Activated T-cell treated with anti-CD3 and anti-CD28 coated beads for 48 hours (primary cell): ENCODE results near the gene MED9.

Experiments used
- DNase-seq: peaks from one replicate; pipeline ENCODE4 v3.0.0-alpha.2; 2020; ENCODE audit warnings: low read depth

The MED9 gene

DNA sequence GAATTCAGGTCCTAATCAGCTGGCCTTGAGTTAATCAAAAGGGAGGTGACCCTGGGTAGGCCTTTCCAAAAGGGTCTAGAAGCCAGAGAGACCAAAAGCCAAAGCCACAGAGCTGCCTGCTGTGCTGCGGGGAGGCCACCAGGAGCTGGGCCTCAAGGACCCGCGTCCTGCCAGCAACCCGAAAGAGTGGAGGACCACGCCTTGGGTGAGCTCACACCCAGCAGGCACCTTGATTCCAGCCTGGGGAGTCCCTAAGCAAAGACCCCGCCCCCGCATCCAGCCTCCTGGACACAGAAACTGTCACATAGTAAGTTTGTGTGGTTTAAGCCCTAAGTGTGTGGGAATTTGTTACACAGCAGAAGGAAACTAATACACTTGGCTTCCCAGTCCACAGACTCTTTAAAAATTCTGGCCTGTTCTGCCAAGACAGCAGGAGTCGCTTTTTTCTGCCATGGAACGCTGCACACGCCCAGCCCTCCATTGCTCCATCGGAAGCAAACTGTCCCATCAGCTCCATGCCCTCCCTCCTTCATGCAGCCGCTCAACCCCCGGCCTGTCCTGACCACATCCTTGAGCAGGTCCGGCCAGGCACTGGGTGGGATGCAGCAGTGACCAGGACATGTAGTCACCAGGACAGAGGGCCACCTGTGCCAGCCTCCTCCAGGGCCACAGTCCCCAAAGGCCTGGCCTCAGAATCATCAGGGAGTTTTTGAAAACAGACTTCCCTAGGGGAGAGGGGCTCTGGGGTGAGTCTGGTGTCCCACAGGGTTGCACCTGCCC lies 40.3 kb downstream of the MED9 start:
- DNase-seq: no peak

DNA sequence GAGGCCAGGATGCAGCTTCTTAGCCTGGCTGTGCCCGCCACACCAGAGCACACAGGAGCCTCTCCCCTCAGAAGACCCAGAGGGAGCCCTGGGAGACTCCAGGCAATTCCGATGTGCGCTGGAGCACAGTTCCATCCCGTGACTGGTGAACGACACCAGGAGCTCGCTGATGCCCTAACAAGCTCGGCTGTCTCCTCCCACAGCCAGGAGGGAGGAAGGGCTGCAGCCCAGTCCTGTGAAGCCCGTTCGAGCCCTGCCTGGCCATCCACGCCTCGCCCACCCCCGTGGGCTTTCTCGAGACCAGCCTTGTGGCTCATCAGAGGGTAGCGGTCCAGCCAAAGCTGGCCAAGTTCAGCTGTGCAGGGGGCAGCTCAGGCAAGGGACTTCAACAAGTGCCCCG lies 41.2 kb downstream of the MED9 start:
- no peak for DNase-seq

GRCh38 chr17:17518951-17519350 lies 42.2 kb downstream of the MED9 start:
- DNase-seq: no peak

DNA sequence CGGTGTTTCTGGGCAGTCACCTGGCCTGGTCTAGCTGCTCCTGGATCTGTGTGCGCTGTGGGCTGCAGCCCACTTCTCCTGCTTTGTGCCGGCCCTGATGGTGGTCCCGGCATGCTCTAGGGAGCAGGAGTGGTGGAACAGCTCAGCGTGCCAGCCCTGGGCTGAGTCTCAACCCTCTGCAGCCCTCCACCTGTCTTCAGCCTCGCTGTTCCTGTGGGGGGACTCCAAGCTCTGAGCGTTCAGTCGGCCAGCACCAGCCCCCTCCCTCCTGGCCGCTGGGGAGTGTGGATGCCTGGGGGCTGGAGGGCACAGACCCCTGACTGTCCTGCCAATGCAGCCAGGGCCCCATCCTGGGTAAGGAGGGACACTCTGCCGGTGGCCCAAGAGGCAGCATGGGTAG lies 43.1 kb downstream of the MED9 start:
- no peak for DNase-seq

GRCh38 chr17:17520599-17521232 lies 43.9 kb downstream of the MED9 start:
- no peak for DNase-seq

DNA sequence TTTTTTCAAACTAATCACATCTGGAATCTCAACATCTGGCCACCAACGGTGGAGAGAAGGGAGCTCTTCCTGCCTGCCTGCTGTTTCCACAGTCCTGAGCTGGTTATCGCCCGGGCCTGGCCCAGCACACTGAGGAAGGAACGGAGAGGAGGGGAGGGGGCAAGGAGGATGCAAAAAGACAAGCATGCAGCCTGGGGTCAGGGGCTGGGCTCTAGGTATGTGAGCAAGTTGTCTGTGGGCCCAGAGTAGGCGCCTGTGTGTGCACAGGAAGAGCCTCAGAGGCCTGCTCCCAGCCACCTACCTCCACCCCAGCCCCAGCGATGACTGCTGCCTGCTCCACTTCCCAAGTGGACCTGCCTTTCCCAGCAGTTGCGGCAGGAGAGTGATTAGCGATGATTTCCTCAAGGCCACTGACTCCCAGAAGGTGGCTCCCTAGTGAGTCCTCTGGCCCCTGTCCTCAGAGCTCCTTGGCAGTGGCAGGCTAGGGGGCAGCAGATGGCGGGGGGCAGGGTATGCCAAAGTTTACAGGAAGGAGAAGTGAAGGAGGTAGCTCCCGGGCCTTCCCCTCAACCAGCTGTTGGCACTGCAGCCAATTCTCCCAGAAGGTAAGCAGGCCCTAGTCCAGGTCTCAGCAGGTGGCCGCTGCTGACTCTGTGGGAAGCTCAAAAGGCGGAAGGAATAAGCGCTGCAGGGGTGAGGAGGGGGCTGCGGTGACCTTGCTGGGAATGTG lies 46.4 kb downstream of the MED9 start:
- no peak for DNase-seq

DNA sequence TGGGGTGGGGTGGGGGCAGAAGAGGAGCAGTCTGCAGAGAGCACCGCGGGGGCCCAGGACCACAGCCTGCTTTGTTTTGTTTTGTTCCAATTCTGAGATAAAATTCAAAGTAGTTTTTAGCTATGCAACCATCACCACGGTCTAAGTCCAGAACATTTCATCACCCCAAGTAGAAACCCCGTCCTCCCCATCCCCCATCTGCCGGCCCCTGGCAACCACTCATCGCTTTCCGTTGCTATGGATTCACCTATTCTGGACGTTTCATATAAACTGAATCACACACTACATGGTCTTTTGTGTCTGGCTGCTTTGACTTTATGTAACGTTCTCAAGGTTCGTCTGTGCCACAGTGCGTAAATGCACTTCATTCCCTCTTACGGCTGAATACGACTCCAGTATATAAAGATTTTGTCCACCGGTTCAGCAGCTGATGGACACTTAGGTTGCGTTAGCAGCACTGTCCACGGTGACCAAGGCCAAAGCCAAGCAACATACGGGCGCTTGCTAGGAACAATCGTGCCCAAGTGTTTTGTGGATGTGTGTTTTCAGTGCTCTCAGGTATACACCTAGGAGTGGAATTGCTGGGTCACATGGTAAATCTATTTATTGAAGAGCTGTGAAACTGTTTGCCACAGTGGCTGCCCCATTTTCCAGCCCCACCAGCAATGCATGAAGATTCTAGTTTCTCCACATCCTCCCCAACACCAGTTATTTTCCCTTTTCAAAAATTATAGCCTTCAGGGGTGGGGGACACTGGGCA lies 47.1 kb downstream of the MED9 start:
- no peak for DNase-seq

DNA sequence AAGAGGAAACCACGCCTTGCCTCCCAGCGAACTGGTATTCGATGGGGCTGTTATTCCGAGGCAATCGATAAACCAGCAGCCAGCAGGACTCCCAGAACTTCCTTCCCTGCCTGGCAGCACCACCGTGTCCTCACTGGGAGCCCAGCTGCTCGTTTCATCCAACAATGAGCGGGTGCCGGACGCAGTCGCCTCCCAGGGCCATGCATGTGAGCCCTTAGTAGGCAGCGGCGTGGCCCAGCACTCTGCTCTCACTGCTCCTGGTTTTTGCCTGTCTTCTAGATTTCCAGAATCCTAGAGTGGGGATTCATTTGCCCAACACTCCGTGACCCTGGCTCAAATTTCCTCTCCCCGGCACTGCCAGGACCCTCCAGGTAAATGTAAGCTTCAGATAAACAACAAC lies 48.5 kb downstream of the MED9 start:
- no peak for DNase-seq

GRCh38 chr17:17525956-17526355 lies 49.2 kb downstream of the MED9 start:
- no peak for DNase-seq

- DNase-seq: no peak
Measured at GRCh38 chr17:17526369-17526768, 49.6 kb downstream of the MED9 start.

DNA sequence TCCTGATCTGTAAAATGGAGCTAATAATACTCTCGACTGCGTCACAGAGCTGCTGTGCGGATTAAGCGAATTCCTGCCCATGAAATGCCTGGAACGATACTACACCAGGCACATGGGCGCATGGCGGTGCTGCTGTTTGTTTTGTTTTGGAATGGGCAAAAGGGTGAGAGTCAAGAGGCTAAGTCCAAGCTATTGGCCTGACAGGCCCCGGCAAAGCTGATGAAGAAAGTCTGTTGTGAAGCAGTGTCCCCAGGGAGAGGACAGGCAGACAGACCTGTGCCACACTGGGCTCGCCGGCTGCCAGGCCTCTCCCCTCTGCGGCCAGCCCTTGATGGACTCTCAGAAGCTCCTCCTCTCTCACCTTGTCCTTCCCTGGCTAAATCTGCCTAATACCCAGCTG lies 50.7 kb downstream of the MED9 start:
- no peak for DNase-seq

DNA sequence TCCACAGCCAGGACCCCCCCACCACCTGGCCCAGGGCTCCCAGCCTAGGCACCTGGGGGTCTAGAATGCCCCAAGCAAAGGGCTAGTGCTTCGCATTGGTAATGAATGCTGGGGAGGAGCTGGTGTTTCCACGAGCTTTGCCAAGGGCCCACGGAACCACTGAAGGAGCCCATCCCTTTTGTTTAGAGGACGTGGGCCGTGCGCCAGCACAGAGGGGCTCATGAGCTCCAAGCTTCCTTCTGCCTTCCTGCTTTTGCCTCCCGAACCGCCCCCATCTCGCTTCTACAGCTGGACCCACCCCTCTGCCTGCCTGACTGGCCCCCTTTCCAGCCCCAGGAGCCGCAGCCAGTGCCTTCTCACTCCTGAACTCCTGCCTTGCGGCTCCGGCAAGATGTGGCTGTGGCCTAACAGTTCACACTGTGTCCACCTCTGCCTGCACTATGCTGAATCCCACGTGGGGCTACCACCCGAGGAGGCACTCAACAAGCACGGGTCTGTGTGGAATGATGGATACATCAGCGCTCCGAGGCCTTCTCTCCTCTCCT lies 51.2 kb downstream of the MED9 start:
- no peak for DNase-seq

DNA sequence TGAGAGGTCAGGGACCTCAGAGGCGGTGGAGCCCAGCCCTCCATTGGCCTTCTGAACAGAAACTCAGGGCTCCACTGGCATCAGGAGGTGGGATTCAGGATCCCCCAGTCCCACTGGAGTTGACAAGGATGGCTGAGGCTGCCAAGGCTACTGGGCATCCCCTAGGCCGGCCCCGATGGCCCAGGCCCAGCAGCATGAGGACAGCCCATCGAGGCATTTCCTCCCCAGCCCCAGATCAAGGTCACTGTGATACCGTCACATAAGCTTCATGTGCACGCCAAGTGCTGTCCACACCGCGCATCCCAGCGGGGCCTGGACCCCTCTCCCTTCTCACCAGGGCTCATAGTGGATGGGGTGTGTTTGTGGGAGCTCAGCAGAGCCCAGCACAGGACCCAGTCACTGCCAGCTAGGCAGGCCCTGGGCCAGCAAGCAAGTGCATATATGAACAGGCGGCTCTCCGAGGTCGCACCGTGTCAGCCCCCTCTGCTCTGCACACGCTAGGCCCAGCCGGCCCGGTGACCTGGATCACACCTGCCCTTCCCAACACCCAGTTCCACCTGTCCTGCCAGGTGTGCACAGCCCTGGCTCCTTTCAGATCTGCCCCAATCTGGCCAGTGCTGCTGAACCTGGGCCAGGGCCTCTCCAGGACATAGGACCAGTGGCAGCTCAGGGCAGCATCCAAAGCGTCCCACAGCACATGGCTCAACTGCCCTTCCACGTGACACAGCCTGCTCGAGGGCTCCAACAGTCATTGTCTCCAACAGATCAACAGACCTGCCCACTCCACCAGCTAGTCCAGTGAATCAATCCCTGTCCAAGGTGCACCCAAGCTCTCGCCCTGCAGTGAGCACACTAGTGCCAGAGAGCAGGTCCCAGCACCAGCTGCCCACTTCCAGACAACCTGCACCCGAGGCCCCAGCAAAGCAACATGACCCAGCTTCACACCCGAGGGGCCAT lies 52.2 kb downstream of the MED9 start:
- no peak for DNase-seq

DNA sequence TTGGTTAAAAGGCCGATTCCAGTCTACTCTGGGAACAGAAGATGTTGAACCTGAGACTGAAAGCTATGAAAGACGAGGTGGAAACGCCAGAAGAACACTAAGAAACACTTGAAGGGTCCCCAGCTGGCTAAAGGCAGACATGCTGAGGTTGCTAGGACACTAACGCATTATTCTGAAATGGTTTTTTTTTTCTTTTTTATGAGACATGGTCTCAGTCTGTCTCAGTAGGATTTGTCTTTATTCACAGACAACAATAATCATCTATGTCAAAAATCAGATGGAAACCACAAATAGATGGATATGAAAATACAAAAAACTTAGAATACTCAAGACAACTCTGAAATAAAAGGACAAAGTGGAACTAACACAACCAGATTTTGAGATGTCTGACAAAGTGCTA lies 54.4 kb downstream of the MED9 start:
- DNase-seq: no peak

DNA sequence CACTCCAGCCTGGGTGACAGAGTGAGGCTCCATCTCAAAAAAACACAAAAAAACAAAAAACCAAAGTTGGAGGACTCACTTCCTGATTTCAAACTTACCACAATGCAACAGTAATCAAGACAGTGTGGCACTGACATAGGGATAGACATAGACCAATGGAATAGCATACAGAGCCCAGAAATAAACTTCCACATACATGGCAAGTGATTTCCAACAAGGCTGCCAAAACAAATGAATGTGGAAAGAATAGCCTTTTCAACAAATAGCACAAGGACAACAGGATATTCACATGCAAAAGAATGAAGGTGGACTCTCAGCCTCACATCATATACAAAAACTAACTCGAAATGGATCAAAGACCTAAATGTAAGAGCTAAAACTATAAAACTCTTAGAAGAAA lies 56.2 kb downstream of the MED9 start:
- no peak for DNase-seq

GRCh38 chr17:17533901-17534441 lies 57.2 kb downstream of the MED9 start:
- no peak for DNase-seq

DNA sequence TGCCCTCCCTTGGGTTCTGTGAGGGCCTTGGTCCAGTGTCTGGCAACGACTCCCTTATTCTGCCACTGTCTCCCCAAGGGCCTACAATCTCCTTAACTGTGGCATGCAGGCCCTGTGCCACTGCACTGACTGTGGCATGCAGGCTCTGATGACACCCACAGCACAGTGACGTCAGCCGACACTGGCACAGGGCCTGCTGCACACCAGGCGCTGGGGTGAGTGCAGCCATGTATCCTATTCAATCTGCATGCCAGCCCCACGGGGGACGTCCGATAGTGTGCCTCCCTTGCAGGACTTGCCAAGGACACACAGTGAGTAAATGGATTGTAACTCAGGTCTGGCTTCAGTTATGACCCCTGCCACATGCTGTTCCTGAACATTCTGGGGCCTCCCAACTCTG lies 59.2 kb downstream of the MED9 start:
- DNase-seq: no peak

DNA sequence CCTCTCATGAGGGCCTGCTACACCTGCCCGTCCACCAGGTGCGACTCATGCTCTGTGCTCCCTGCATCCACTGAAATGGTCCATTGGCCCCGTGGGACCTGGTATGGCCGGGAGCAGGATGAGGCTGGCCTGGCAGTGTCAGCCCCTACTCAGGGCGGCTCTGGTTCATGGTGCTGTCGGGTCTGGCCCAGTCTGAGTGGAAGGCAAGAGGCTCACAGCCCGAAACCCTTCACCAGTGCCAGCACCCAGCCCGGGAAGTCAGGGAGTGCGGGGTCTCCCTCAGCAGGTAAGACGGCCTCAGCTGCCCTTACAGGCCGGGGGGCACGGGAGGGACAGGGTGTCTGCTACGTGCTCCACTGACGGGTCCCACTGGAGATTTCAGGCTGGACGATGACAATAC lies 59.9 kb downstream of the MED9 start:
- DNase-seq: no peak

DNA sequence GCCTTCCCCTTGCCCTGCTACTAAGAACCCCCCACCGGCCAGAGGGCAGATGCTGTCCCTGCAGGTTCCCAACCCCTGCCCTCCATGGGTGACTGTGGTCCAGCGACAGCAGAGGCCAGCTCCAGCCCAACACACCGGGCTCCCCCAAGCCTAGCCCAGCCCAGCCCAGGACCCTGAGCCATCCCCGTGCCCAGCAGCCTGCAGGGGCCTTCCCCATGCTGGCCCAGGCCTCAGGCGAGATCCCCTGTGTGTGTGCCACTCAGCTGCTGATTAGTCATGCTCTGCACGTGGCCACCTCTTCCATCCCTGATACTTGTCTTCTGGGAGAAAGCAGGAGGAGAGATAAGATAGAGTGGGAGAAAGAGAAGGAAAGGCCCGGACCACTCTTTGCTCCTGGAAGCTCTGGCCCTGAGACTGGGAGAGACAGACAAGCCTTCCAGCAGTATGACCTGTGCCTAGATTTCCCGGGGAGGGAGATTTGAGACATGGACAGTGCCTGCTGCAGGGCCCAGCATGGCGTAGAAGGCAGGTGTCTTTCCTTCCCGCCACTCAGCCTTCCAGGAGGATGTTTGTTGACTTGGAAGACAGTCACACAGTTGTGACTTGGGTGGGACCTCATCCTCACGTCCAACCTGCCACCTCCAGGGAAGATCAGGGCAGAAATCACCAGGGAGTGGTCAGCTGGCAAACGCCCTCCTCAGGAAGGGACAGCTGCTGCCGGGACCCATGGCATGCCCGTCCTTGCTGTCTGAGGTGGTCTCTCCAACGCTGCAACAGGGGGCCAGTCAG lies 60.7 kb downstream of the MED9 start:
- DNase-seq: no peak
